PC-3 (cell line): ENCODE results near the gene SLC25A45.

Source experiments
- CTCF ChIP-seq: fragments of 300-600 bp; sonication (generic); conservative IDR thresholded peaks from 2 replicates; pipeline ENCODE4 v1.5.1; 2017; ENCODE audit warnings: antibody characterized with exemption, low read depth, mild to moderate bottlenecking, low read length
- EZH2 ChIP-seq: fragments of 300-600 bp; sonication (generic); IDR thresholded peaks from one replicate; pipeline ENCODE4 v1.6.1; 2017; ENCODE audit warnings: antibody characterized with exemption, mild to moderate bottlenecking, low read length; ENCODE audit not compliant: unreplicated experiment

GRCh38 chr11:65334696-65335295 lies 47.6 kb downstream of the SLC25A45 start:
- TF ChIP-seq CTCF (no peak), EZH2 (no peak)
